H1 (cell line): ENCODE results near the gene SPANXN3. TPM values are rescaled to one million over a fixed set of nuclear protein-coding genes. Genes with fewer than 3 reads are reported as not detected.

Source experiments
- BCL11A ChIP-seq, 2 experiments: IDR thresholded peaks; one replicate each; pipeline ENCODE4 v1.6.1; 2011; ENCODE audit warnings: low read depth in 2 of 2, low read length in 2 of 2, mild to moderate bottlenecking in 2 of 2
- FOSL1 ChIP-seq: IDR thresholded peaks from 2 replicates; pipeline ENCODE4 v1.6.1; 2011; ENCODE audit warnings: mild to moderate bottlenecking, low read depth, low read length, moderate library complexity; ENCODE audit not compliant: insufficient read depth
- HDAC6 ChIP-seq: IDR thresholded peaks from one replicate; pipeline ENCODE4 v1.7.1; 2012; ENCODE audit warnings: low read depth, mild to moderate bottlenecking, inconsistent platforms, low read length, moderate library complexity
- KDM1A ChIP-seq: fragments of 200-600, 300-600 bp; sonication (generic); IDR thresholded peaks from 2 replicates; pipeline ENCODE4 v1.7.1; 2016; ENCODE audit warnings: mild to moderate bottlenecking, low read length, borderline replicate concordance
- polyA plus RNA-seq, 7 experiments: library from polyadenylated mRNA; depleted of rRNA in 3 of 7; stranded (reverse) in 5 of 7; unstranded in 2 of 7; fragments of >200 nt in 5 of 7; fragments of 200-250 nt in 2 of 7; gene quantifications; 1 replicate in 5 of 7; 2 replicates in 1 of 7; 4 replicates in 1 of 7; pipeline versions ENCODE4 v1.2.1 to v1.2.3, GENCODE V29; 2011 to 2013; ENCODE audit warnings: missing spikeins in 2 of 7, mixed read lengths in 2 of 7
- total RNA-seq: library from RNA; stranded (reverse); fragmentation: NEBNext Ultra II Directional; extraction: Animal tissue kit (Norgen Biotek cat#: 25700); gene quantifications from 2 replicates; pipeline ENCODE4 v1.2.1, GENCODE V29; 2021

The SPANXN3 gene
- total and polyA plus RNA-seq, 2 of the 8 experiments (the other 6 are each of a cell fraction or from before 2014, with no cell fraction given) = not detected

- TF ChIP-seq HDAC6 (no peak), BCL11A (IDR thresholded peaks at IDR 0.05; ENCODE audit: low read depth in 2 of 2, low read length in 2 of 2) (no peak), FOSL1 (no peak), KDM1A (no peak)
Measured at GRCh38 chrX:143461606-143462005, 55.7 kb downstream of the SPANXN3 start (continued).

Other genes starting within 250 kb of the SPANXN3 start
- 8.1 and 8.2 TPM in 2 replicates for gene SLITRK4, start 118.6 kb upstream of the SPANXN3 start, total RNA-seq
- gene SLITRK4, start 118.6 kb upstream of the SPANXN3 start, polyA plus RNA-seq (2011; rRNA removed) = 1.7 and 3.1 TPM in 2 replicates
- not detected in 2 replicates for gene SPANXN2, start 203.3 kb upstream of the SPANXN3 start, total RNA-seq
- gene SPANXN2, start 203.3 kb upstream of the SPANXN3 start, polyA plus RNA-seq (2011; rRNA removed) = not detected in 2 replicates